ENCODE results near the gene CEBPB.

GRCh38 chr20:50229156-50229607, 38.6 kb downstream of the CEBPB start:
- no peak for TF ChIP-seq CTCF (IDR thresholded peaks at IDR 0.05)
- TF ChIP-seq POLR2AphosphoS5 (IDR thresholded peaks at IDR 0.05; ENCODE audit: insufficient read depth in 1 of 2, low read depth in 1 of 2), result no peak

All from vagina (tissue), 2 donors.